H9 (cell line): ENCODE measurements around the gene LHCGR. TPM values are rescaled to one million over a fixed set of nuclear protein-coding genes. Genes with fewer than 3 reads are reported as not detected.

Source experiments
- DNase-seq: peaks from one replicate; pipeline ENCODE4 v3.0.0-alpha.2; 2017
- H2AFZ ChIP-seq: one replicate; pipeline ENCODE4 v1.6.1; 2013; ENCODE audit warnings: mild to moderate bottlenecking, low read length, control low read depth, moderate library complexity
- H2AK5ac ChIP-seq: 2 replicates; pipeline ENCODE4 v1.6.1; 2013; ENCODE audit warnings: low read length, control low read depth, mixed read lengths; ENCODE audit not compliant: insufficient read length
- H2BK120ac ChIP-seq: one replicate; pipeline ENCODE4 v1.6.1; 2013; ENCODE audit warnings: low read depth, mild to moderate bottlenecking, low read length, control low read depth, inconsistent platforms; ENCODE audit not compliant: poor library complexity, severe bottlenecking
- H2BK12ac ChIP-seq: 2 replicates; pipeline ENCODE4 v1.6.1; 2013; ENCODE audit warnings: low read length, control low read depth, mixed read lengths, low read depth; ENCODE audit not compliant: insufficient read length
- H2BK15ac ChIP-seq: 2 replicates; pipeline ENCODE4 v1.6.1; 2013; ENCODE audit warnings: low read depth, low read length, control low read depth
- H2BK20ac ChIP-seq: one replicate; pipeline ENCODE4 v1.6.1; 2013; ENCODE audit warnings: low read depth, mild to moderate bottlenecking, low read length, control low read depth, inconsistent platforms; ENCODE audit not compliant: poor library complexity, severe bottlenecking
- H2BK5ac ChIP-seq: 2 replicates; pipeline ENCODE4 v1.6.1; 2013; ENCODE audit warnings: low read length, control low read depth, mixed read lengths; ENCODE audit not compliant: insufficient read length
- H3K14ac ChIP-seq: 2 replicates; pipeline ENCODE4 v1.6.1; 2013; ENCODE audit warnings: low read length, control low read depth; ENCODE audit not compliant: insufficient read depth
- H3K18ac ChIP-seq: 2 replicates; pipeline ENCODE4 v1.6.1; 2013; ENCODE audit warnings: low read depth, mild to moderate bottlenecking, mixed read lengths, low read length, control low read depth; ENCODE audit not compliant: insufficient read length
- H3K23ac ChIP-seq: 2 replicates; pipeline ENCODE4 v1.6.1; 2013; ENCODE audit warnings: low read length, control low read depth, mixed read lengths, low read depth; ENCODE audit not compliant: insufficient read length
- H3K23me2 ChIP-seq: 2 replicates; pipeline ENCODE4 v1.6.1; 2013; ENCODE audit warnings: low read depth, mild to moderate bottlenecking, mixed read lengths, low read length, control low read depth; ENCODE audit not compliant: insufficient read length, poor library complexity, severe bottlenecking
- H3K27ac ChIP-seq: 2 replicates; pipeline ENCODE4 v1.5.1; 2013; ENCODE audit warnings: low read length, control low read depth, mixed read lengths, low read depth; ENCODE audit not compliant: insufficient read length
- H3K27me3 ChIP-seq: 2 replicates; pipeline ENCODE4 v1.6.1; 2013; ENCODE audit warnings: low read length, control low read depth, inconsistent platforms; ENCODE audit not compliant: insufficient read depth
- H3K4ac ChIP-seq: 2 replicates; pipeline ENCODE4 v1.6.1; 2013; ENCODE audit warnings: low read depth, mild to moderate bottlenecking, control low read depth, inconsistent platforms, low read length, moderate library complexity
- H3K4me1 ChIP-seq: 2 replicates; pipeline ENCODE4 v1.6.1; 2013; ENCODE audit warnings: low read length, control low read depth, inconsistent platforms; ENCODE audit not compliant: insufficient read depth
- H3K4me2 ChIP-seq: 2 replicates; pipeline ENCODE4 v1.6.1; 2013; ENCODE audit warnings: low read length, control low read depth, mixed read lengths; ENCODE audit not compliant: insufficient read length, insufficient read depth
- H3K56ac ChIP-seq: 2 replicates; pipeline ENCODE4 v1.6.1; 2013; ENCODE audit warnings: low read depth, mild to moderate bottlenecking, mixed read lengths, low read length, control low read depth; ENCODE audit not compliant: insufficient read length
- H3K79me1 ChIP-seq: 2 replicates; pipeline ENCODE4 v1.6.1; 2013; ENCODE audit warnings: low read depth, mild to moderate bottlenecking, moderate library complexity, low read length, control low read depth, inconsistent platforms; ENCODE audit not compliant: insufficient read depth, poor library complexity, severe bottlenecking
- H3K79me2 ChIP-seq: 2 replicates; pipeline ENCODE4 v1.6.1; 2013; ENCODE audit warnings: low read length, control low read depth, inconsistent platforms; ENCODE audit not compliant: insufficient read depth
- H3K9ac ChIP-seq: 2 replicates; pipeline ENCODE4 v1.6.1; 2013; ENCODE audit warnings: low read length, control low read depth, mixed read lengths; ENCODE audit not compliant: insufficient read length; ENCODE audit errors: extremely low read depth
- H3K9me3 ChIP-seq: one replicate; pipeline ENCODE4 v1.6.1; 2013; ENCODE audit warnings: low read depth, low read length, inconsistent platforms; ENCODE audit not compliant: control insufficient read depth
- H3T11ph ChIP-seq: one replicate; pipeline ENCODE4 v1.6.1; 2013; ENCODE audit warnings: mild to moderate bottlenecking, low read length, control low read depth, inconsistent platforms
- H4K20me1 ChIP-seq: one replicate; pipeline ENCODE4 v1.6.1; 2013; ENCODE audit not compliant: control insufficient read depth, insufficient read length, insufficient read depth
- H4K5ac ChIP-seq: 2 replicates; pipeline ENCODE4 v1.6.1; 2013; ENCODE audit warnings: low read depth, mild to moderate bottlenecking, mixed read lengths, low read length, control low read depth; ENCODE audit not compliant: insufficient read length
- H4K8ac ChIP-seq: replicated peaks from 2 replicates; pipeline ENCODE4 v1.6.1; 2013; ENCODE audit warnings: low read length, control low read depth, mixed read lengths, low read depth; ENCODE audit not compliant: insufficient read length
- H4K91ac ChIP-seq: 2 replicates; pipeline ENCODE4 v1.6.1; 2013; ENCODE audit warnings: low read depth, mild to moderate bottlenecking, moderate library complexity, mixed read lengths, low read length, control low read depth; ENCODE audit not compliant: insufficient read length
- H3K27ac Mint-ChIP-seq, 3 experiments: 2 replicates in 2 of 3; 3 replicates in 1 of 3; pipeline ENCODE4 v1.8.0; 2020 to 2021; ENCODE audit warnings: mixed read lengths in 3 of 3, mild to moderate bottlenecking in 1 of 3, moderate library complexity in 1 of 3
- H3K27me3 Mint-ChIP-seq: 2 replicates; pipeline ENCODE4 v1.8.0; 2021; ENCODE audit warnings: low read depth, mild to moderate bottlenecking, moderate library complexity, mixed read lengths
- H3K36me3 Mint-ChIP-seq, 3 experiments: 2 replicates in 2 of 3; 3 replicates in 1 of 3; pipeline ENCODE4 v1.8.0; 2020 to 2021; ENCODE audit warnings: low read depth in 3 of 3, mixed read lengths in 3 of 3; ENCODE audit not compliant: insufficient read depth in 1 of 3
- H3K4me1 Mint-ChIP-seq, 2 experiments: 2 replicates each; pipeline ENCODE4 v1.8.0; 2020; ENCODE audit warnings: mixed read lengths in 2 of 2
- H3K4me3 Mint-ChIP-seq, 2 experiments: 2 replicates in 1 of 2; 3 replicates in 1 of 2; pipeline ENCODE4 v1.8.0; 2020 to 2021; ENCODE audit warnings: mild to moderate bottlenecking in 2 of 2, mixed read lengths in 2 of 2, moderate library complexity in 1 of 2
- H3K9me3 Mint-ChIP-seq, 2 experiments: 2 replicates in 1 of 2; 3 replicates in 1 of 2; pipeline ENCODE4 v1.8.0; 2020; ENCODE audit warnings: mild to moderate bottlenecking in 2 of 2, mixed read lengths in 2 of 2, moderate library complexity in 1 of 2
- WGBS: extraction: QIAGEN DNeasy Blood & Tissue Kit; methylation state at CpG from one replicate; pipeline ENCODE4 v1.1.7; 2013; ENCODE audit warnings: missing lambda C conversion rate, low lambda C conversion rate, mixed read lengths; ENCODE audit not compliant: insufficient read length; ENCODE audit errors: extremely low coverage; 5-methylcytosine and 5-hydroxymethylcytosine counted together
- total RNA-seq: library from RNA; stranded (reverse); gene quantifications from 2 replicates; pipeline ENCODE4 v1.2.1, GENCODE V29; 2021
- TF ChIP-seq, protein P1 (sequence below): fragments of 200-600 bp; sonication (generic); conservative IDR thresholded peaks from 3 replicates; pipeline ENCODE4 v1.8.0; 2021; ENCODE audit warnings: antibody characterized with exemption, mild to moderate bottlenecking

The LHCGR gene
- total RNA-seq, 1 experiment from 2014 or later, result 0.44 TPM

GRCh38 chr2:48711343-48711742 is 44.2 kb downstream of the LHCGR start:
- Histone ChIP-seq H2BK120ac (no peak overlapping the region), H2BK20ac (no peak overlapping the region), H3K4me2 (no peak overlapping the region), H3K23ac (no peak overlapping the region), H3K9ac (no peak overlapping the region), H3K79me1 (no peaks in the 10 kb centered on the region), H2AK5ac (no peak overlapping the region), H4K91ac (no peak overlapping the region), H2BK15ac (no peak overlapping the region), H3K9me3 (no peaks in the 10 kb centered on the region), H3K14ac (no peak overlapping the region), H4K5ac (no peak overlapping the region), H2AFZ (no peak overlapping the region), H3K27ac (no peak overlapping the region), H3K56ac (no peak overlapping the region), H2BK12ac (no peak overlapping the region), H4K20me1 (no peaks in the 10 kb centered on the region), H2BK5ac (no peak overlapping the region), H3K27me3 (no peaks in the 10 kb centered on the region), H3K23me2 (no peaks in the 10 kb centered on the region), H3T11ph (no peak overlapping the region), H3K18ac (no peak overlapping the region), H3K4me1 (peaks cover 3% of the 10 kb centered on the region; the same call in 1 of the 2 replicates), H3K4ac (no peak overlapping the region), H3K79me2 (no peaks in the 10 kb centered on the region), H4K8ac (no peak overlapping the region)
- TF ChIP-seq, protein P1, sequence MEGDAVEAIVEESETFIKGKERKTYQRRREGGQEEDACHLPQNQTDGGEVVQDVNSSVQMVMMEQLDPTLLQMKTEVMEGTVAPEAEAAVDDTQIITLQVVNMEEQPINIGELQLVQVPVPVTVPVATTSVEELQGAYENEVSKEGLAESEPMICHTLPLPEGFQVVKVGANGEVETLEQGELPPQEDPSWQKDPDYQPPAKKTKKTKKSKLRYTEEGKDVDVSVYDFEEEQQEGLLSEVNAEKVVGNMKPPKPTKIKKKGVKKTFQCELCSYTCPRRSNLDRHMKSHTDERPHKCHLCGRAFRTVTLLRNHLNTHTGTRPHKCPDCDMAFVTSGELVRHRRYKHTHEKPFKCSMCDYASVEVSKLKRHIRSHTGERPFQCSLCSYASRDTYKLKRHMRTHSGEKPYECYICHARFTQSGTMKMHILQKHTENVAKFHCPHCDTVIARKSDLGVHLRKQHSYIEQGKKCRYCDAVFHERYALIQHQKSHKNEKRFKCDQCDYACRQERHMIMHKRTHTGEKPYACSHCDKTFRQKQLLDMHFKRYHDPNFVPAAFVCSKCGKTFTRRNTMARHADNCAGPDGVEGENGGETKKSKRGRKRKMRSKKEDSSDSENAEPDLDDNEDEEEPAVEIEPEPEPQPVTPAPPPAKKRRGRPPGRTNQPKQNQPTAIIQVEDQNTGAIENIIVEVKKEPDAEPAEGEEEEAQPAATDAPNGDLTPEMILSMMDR, result no peak
- peaks cover 11 to 19% of the 10 kb centered on the region in 2 experiments for H3K4me1 Mint-ChIP-seq
- DNase-seq, result no peak
- peaks cover 0 to 8% (median 3%) of the 10 kb centered on the region in 3 experiments; a peak in 2 of 7 replicates for H3K36me3 Mint-ChIP-seq
- WGBS, result no CpG with 5 or more reads among the region's 4 CpGs
- H3K9me3 Mint-ChIP-seq, result peaks cover 3 to 6% of the 10 kb centered on the region in 2 experiments; a peak in 3 of 5 replicates
- H3K27me3 Mint-ChIP-seq, result no peaks in the 10 kb centered on the region; the same call in 1 of the 2 replicates
- no peak overlapping the region for H3K4me3 Mint-ChIP-seq
- no peak overlapping the region; a peak in 1 of 7 replicates for H3K27ac Mint-ChIP-seq
